ENCODE data around the gene PLGRKT.
"Not testable (repeated sequence)": the region's sequence is repeated elsewhere in the genome, so short reads cannot be mapped to it uniquely, and the experiment has no call there.

PLGRKT gene

DNA sequence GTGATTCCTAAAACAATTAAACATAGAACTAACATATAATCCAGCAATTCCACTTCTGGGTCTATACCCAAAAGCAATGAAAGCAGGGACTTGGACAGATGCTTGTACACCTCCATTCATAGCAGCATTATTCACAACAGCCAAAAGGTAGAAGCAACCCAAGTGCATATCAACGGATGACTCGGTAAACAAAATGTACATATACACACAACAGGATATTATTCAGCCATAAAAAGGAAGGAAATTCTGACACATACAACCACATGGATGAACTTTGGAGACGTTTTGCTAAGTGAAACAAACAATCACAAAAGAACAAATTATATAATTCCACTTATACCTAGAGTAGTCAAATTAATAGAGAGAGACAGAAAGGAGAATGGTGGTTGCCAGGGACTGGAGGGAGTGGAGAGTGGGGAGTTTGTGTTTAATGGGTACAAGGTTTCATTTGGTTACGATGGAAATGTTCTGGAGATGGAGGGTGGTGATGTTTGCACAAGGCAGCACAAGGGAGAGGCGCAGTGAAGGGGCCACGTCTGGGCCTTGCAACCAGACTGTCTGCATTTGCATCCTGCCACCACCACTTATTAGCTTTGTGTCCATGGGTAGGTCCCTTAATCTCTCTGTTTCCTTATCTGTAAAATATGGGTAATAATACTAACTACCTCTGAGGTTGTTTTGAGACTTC lies 61.8 kb downstream of the PLGRKT start:
- no peak for DNase-seq (ENCODE audit: low read depth)

DNA sequence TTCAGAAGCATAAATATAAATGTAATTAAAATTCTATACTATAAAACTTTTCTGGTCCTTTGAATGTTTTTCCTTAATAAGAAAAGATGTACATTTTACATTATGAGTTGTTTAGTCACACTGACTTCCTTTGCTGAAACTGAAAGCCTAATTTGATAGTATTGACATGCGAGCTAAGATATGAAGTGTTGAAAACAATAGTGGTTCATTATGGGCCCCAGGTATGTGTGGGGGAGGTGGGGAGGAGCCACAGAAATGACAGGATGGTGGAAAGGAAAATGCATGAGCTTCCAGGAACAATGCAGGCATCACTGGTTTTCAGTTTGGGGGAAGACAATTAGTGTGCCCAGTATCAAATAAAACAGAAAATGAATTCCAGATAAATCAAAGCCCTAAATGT lies 62.6 kb downstream of the PLGRKT start:
- DNase-seq (ENCODE audit: low read depth): no peak

DNA sequence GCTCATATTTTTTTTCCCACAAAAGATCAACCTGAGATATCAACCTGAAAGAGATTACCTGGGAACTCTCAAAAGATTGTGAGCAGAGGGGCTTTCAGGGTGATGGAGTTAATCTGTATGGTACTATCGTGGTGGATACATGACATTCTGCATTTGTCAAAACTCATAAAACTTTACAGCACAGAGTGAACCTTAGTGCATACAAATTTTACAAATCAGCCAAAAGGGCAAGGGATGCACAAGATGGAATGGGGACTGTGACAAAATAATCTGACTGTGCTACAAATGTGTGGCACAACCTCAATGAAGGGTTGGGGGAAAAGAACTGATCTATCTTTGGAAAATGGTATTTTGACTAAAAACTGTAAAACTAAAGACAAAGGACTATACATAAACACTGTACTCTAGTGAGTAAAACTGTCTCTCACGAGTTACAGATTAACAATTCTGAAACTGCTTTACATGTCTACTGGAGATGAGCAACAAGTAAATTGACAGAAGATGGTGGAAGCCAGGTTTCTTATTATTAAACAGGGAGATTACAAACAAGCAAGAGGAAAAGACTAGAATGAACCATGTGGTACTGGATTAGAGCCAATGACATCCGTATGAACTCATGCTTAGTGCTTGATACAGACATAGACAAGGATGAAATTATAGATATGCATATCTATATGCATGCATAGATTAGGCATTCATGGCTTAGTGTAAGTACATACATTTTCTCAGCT lies 73.3 kb downstream of the PLGRKT start:
- DNase-seq (ENCODE audit: low read depth): no peak

DNA sequence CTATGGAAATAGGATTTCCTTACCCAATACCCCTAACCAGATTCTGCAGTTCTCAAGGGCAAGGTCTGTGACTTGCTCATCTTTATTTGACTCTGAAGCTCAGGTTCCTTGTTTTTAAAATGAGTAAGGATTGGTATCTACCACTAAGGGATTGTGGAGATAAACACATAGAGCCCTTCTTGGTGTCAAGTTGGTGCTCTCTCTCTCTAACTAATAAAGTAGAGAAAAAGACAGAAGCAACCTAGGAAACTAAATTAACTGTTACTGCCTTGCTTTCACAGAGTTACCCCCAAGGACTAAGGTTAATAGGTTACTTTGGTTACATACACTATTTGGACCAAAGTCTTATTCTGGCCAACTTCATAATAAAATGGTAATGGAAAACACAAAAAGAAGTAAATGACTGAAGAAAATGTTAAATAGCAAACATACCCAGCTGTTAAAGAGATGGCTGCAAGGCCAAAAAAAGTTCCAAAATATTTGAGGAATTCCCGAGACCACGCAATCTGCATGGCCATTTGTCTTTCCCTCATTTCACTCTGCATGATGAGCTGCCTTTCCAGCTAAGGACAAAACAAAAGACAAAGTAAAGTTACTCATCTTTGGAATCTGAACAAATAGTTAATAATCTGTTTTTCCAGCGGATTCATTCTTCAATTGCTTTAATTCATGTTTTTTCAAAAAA lies 76.3 kb downstream of the PLGRKT start:
- DNase-seq (ENCODE audit: low read depth): no peak

DNA sequence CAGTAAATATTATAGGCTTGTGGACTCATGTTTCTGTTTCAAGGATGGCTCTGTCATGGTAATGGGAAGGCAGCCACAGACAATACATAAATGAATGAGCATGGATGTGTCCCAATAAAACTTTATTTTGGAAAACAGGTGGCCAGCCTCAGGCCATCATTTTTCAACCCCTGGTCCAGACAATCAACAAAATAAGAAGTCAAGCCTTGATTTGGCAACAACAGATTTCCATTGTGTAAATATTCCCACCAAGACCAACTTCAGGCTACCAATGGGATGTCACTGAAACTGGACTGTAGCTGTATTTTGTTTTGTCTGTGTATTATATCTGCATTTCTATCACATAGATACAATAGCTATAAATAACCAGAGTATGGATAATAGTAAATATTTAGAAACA lies 77.4 kb downstream of the PLGRKT start:
- DNase-seq (ENCODE audit: low read depth): no peak

DNA sequence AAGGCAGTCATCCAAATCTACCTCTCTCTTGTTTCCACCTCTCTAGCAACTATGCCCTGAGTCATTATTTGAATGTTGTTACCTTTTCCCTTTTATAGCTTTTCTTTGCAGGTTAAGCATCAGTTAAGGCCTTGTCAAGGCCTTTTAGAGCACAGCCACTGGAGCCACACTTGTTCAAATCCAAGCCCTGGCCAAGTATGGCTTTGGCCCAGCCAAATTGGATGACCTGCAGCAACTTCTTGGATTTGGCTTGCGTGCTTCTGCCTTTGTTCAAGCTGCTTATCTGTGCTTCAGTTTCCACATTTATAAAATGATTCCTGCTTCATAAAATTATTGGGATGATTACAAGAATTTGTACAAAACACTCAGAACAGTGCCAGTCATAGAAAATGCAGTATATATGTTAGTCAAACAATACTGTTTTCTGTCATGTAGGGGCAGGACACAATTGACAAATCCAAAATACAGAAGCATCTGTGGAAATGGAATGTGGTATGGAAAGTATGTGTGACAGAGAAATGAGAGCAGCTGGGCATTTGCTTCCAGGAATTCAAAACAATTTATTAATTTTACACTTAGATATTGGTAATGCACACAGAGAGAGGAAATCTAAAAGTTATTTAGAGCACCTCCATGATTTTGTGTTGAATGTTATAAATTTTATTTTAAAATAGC lies 80.2 kb downstream of the PLGRKT start:
- DNase-seq (ENCODE audit: low read depth): no peak

DNA sequence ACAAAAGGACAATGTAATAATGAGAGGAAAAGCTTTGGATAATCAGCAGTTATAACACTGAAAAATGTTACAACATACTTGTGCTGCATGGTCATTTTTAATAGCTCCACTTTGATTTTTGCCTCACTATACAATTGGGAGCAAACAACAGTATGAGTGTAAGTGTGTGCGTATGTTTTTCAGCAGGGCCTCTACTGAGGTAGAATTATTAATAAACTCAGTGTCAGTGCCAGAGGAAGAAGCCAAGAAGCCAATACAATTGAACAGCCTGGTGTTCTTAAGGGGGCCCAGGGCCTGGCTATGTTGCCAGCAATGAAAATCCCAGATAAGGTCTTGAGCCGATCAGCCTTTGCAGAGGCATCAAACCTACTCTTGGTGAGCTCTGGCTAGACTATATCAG lies 81.9 kb downstream of the PLGRKT start:
- no peak for DNase-seq (ENCODE audit: low read depth)

DNA sequence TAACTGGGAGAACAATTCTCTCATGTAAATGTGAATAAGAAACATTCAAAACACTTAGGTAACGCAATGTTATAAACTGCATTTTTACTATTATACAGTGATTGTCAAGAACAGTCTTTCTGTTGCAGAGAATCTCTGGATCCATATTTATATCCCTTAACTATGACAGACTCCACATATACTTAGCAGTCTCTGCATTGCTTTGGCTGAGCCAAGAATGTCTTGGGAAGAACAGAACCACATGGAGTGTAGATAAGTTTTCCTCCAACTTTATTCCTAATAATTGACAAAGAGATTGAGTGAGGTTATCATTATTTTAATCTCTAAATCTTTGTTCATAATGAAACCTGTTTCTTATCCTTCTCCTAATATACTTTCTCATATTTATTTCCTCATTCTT lies 82.5 kb downstream of the PLGRKT start:
- DNase-seq (ENCODE audit: low read depth): no peak

DNA sequence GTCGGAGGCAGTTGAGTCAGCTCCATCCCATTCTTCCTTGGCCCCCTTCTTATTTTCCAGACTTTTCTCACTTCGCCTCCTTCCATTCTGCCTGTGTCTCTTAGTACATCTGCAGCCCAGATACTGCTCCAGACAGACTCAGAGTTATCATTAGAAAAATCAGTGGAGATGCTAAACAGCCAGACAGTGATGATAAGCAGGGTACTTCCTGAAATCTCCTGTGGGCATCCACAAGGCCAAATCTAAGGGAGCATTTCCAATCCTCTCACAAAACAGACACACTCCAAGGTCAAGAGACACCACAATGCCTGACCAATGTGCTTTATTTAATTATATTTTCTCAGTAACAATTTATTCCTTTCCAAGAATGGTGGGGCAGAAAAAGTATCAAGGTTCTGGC lies 83.5 kb downstream of the PLGRKT start:
- no peak for DNase-seq (ENCODE audit: low read depth)

DNA sequence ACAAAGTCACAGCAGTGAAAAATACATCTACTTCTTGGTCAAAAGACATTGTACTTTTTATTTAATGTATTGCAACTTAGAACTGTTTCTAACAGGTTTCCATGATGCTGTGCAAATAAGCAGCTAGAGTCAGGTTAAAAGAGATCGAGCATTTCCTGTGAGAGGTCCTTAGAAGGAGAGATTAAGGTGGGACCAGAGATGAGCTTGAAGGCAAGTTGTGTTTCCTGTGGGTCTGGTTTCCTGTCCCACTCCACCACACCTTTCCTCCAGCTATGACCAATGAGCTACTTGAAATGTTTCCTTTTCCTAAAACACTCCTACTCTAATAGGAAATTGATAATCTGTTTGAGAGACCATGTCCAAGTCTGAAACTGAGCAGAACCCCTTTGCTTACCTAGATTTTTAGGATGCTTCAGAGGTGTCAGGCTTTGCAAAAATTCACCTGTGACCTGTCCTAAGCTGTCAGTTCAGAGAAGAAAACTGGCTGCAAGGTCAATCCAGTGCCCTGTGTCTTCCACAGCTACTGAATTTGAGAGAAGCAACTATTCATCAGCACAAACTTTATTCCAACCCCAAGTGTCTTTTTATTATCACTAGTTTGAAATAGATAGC lies 85.0 kb downstream of the PLGRKT start:
- no peak for DNase-seq (ENCODE audit: low read depth)

DNA sequence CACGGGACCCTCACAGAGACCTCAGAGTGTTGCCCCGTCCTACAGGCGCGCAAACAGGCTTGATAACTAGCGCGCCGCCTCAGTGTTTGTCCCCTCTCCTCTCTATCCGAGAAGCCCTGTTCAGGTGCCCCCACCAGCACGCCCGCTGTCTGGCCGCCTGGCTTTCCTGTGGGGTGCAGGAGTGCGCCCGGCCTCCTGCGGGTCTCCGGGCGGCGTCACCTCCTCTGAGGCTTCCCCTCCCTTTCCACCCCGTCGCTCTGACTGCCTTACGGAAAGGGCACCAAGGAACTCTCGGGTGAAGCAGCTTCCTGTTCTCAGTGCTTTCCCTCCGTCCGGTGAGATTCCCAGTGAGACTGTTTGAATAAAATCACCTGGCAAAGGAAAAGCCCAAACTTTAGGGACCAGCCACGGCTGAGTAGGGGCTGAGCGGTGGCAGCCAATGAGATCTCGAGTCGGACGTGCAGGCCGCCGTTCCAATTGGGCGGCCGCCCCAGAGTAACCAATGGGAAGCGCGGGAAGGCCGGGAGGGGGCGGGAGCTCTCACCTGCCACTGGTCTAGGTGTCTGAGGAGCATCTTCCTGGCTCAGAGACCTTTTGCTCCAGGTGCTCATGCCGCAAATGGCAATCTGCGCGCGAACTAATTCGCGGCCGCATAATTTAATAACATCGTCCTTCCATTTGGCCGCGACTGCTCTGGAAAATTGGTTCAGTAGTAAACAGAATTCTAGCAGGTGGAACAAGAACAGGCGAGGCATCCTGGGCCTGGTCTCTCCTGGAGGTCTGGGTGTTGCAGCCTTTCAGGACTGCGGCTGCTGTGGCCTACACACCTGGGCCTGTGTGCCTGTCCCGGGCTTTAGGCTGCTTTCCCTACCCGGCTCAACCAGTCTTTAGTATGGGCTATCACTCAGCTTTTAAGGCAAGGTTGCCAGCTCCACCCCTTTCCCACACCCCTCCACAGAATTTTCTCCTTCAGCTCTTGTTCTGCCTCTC lies 98.4 kb downstream of the PLGRKT start, which contains the start of gene RLN1:
Gene RLN1 (minus strand): TSS at position 885 of the 990 bp plus-strand sequence. CDS start 130 bp downstream, at position 755.
- not testable (repeated sequence) for DNase-seq (ENCODE audit: low read depth)

DNA sequence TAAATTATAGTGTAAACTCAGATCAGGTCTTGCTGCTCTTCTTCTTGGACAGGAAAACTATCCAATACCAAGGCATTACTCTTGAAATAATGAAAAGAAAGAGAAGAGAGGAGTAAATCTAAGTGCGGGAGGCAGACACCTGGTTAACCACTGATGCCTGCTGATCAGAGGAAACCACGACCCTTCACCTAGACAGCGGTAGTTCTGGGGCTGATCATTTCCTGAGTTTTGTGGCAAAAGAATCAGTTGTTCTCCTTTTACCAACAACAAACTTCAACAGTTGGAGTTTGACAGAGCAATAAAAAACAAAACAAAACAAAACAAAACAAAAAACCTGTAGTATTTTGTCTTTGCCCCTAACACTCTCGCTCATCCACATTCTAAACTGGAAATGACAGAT lies 101.0 kb downstream of the PLGRKT start:
- peak; percentile 16 for DNase-seq (ENCODE audit: low read depth)

DNA sequence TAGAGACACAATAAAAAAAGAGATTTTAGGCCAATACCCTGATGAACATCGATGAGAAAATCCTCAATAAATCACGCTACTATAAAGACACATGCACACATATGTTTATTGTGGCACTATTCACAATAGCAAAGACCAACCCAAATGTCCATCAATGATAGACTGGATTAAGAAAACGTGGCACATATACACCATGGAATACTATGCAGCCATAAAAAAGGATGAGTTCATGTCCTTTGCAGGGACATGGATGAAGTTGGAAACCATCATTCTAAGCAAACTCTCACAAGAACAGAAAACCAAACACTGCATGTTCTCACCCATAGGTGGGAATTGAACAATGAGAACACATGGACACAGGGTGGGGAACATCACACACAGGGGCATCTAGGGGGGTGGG lies 106.4 kb downstream of the PLGRKT start:
- DNase-seq (ENCODE audit: low read depth): not testable (repeated sequence)

DNA sequence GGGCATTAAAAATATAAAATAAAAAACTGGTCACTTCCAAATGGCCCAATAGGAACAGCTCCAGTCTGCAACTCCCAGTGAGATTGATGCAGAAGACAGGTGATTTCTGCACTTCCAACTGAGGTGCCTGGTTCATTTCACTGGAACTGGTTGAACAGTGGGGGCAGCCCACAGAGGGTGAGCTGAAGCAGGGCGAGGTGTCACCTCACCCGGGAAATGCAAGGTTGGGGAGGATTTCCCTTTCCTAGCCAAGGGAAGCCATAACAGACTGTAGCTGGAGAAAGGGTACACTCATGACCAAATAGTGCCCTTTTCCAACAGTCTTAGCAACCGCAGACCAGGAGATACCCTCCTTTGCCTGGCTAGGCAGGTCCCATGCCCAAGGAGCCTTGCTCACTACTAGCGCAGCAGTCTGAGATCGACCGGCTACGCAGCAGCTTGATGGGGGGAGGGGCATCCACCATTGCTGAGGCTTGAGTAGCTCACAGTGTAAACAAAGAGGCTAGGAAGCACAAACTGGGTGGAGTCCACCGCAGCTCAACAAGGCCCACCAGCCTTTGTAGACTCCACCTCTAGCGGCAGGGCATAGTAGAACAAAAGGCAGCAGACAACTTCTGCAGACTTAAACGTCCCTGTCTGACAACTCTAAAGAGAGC lies 110.7 kb downstream of the PLGRKT start:
- peak; percentile 58 for DNase-seq (ENCODE audit: low read depth)

DNA sequence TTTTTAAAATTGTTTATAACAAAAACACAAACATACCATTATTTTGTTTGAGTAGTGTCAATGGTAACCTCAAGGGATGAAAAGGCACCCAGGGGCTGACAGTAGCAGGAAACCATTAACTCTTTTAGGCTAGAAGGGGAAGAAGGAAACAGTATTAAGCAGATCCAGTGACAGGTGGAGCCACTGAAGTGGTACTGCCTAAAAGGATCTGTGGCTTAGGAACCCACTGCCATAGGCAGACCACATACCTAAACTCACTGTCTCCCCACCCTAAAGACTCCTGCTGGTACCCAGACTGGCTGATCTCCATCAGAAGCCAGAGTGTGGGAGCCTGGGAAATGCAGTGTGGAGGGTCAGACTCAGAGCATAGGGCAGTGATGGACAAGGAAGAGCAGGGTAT lies 111.5 kb downstream of the PLGRKT start:
- DNase-seq (ENCODE audit: low read depth): no peak

DNA sequence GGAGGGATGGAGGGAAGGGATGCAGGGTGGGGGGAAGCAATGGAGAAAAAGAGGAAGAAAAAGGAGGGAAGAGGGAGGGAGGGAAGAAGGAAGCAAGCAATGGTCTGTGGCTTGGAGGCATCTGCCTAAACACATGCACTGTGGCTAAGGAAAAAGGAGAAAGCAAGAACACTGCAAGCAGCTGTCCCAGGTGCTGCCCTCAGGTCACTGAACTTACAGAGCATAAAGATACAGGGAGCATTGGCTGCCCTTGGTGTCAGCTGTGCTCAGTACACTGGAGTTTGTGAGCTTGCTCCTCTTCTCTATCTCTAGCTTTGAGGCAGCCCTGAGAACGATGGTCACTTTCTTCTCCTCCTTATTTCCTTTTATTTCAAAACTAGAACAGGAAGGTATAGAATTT lies 116.1 kb downstream of the PLGRKT start:
- DNase-seq (ENCODE audit: low read depth): not testable (repeated sequence)

DNA sequence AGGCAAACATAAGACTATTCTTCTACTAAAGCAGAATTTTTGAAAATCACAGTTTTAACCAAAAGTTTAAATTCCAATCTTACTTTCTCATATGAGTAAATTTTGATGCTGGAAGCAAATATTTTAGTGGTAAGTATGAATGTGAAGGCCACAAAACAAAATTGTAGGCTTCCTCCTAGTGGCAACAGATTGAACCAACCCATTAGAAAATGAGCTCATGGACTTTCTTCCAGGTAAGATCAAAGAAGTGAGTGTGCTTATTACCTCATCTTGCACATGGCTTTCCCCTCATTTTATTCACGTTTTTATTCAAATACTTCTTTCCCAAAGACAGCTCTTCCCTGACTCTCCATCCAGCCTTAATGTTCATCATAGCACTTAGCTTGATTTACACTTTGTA lies 116.7 kb downstream of the PLGRKT start:
- DNase-seq (ENCODE audit: low read depth): no peak

DNA sequence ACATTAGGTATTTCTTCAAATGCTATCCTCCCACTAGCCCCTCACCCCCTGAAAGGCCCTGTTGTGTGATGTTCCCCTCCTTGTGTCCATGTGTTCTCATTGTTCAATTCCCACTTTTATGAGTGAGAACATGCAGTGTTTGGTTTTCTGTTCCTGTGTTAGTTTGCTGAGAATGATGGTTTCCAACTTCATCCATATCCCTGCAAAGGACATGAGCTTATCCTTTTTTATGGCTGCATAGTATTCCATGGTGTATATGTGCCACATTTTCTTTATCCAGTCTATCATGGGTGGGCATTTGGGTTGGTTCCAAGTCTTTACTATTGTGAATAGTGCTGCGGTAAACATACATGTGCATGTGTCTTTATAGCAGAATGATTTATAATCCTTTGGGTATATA lies 121.3 kb downstream of the PLGRKT start:
- DNase-seq (ENCODE audit: low read depth): not testable (repeated sequence)

DNA sequence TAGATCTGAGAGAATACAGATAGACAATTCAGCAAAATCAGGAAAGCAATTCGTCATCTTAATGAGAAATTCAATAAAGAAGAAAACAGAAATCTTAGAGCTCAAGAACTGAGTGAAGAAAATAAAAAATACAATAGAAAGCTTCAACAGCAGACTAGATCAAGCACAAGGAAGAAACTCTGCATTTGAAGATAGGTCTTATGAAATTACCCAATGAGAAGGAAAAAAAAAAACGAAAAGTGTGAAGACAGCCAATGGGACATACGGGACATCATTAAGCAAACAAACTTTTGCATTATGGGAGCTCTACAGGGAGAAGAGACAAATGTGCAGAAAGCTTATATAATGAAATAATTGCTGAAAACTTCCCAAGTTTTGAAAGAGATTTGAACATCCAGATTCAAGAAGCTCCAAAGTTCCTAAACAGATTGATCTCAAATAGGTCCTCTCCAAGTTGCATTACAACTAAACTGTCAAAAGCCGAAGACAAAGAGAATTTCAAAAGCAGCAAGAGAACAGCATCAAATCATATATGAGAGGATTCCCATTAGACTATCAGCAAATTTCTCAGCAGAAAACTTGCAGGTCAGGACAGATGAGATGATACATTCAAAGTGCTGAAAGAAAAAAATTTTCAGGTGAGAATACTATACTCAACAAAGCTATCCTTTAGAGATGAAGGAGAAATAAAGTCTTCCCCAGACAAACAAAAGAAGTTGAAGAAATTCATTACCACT lies 122.4 kb downstream of the PLGRKT start:
- DNase-seq (ENCODE audit: low read depth): no peak
